Urinary bladder (tissue), 4 donors: ENCODE measurements around the gene PTPN14. TPM values are rescaled to one million over a fixed set of nuclear protein-coding genes. Genes with fewer than 3 reads are reported as not detected.

Experiments
- DNase-seq: peaks from one replicate; pipeline ENCODE4 v3.0.0-alpha.2; 2015; ENCODE audit errors: extremely low spot score
- H3K27ac ChIP-seq: one replicate; pipeline ENCODE4 v1.5.1; 2013; ENCODE audit warnings: low read depth, mild to moderate bottlenecking, moderate library complexity
- H3K36me3 ChIP-seq: one replicate; pipeline ENCODE4 v1.6.1; 2013; ENCODE audit warnings: mild to moderate bottlenecking, moderate library complexity; ENCODE audit not compliant: insufficient read depth
- H3K4me1 ChIP-seq: one replicate; pipeline ENCODE4 v1.6.1; 2013; ENCODE audit warnings: mild to moderate bottlenecking, moderate library complexity; ENCODE audit not compliant: insufficient read depth
- H3K4me3 ChIP-seq: one replicate; pipeline ENCODE4 v1.5.1; 2013; ENCODE audit warnings: low read depth, low read length
- WGBS: extraction: QIAGEN DNeasy Blood & Tissue Kit; methylation state at CpG from one replicate; pipeline ENCODE4 v1.1.7; 2013; 5-methylcytosine and 5-hydroxymethylcytosine counted together
- polyA plus RNA-seq: library from polyadenylated mRNA; stranded (reverse); fragments of 200-250 nt; gene quantifications from one replicate; pipeline ENCODE4 v1.2.3, GENCODE V29; 2013
- total RNA-seq: library from RNA; depleted of rRNA; stranded (reverse); fragments of >200 nt; gene quantifications from one replicate; pipeline ENCODE4 v1.2.3, GENCODE V29; 2014
- donor health status: healthy with polysubstance abuse.
- donor health status: healthy.

PTPN14 gene
- total and polyA plus RNA-seq, 2 donors: 9.0 to 39.2 TPM

DNA sequence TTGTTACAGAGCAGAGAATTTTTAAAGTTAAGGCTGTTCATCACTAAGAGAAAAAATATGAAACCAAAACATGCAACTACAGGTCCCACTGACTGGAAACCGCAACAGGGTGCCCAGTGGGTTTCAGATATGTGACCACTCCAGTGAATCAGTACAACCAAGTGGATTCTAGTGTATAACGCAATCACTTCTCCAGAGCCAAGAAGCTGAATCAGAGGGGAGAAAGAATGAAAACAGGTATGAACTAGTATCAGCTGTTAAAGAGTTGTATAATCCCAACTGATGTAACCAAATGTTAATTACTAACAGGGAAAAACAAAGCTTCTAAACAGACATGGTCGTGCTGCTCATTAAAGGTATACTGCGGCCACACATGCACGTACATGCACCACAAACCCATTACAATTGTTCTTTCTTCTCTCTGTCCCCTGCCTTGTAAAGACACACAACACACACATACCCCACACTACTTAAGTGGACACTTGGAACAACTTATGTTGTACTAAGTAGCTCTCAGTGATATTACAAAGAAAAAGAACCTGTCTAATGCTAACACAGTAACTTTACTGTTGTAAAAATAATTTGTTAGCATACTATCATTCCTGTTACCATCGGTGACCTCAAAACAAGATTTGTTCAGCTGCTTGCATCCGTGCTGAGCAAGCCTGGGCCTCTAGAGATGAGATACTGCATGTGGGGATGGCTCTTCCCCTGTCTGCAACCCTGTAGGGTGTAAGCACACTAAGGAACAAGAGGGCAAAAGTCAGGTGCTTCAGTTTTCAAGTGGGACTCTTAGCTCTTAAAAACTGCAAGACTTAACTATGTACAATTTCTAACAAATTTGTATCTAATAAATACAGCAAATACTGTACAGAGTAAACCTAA is 74.2 kb downstream of the PTPN14 start:
- no peak for DNase-seq
- 70% methylated on average over 7 of the region's 7 CpGs for WGBS
- Histone ChIP-seq H3K27ac (peak overlapping the region; percentile 45), H3K4me1 (no peaks in the 10 kb centered on the region), H3K4me3 (no peak overlapping the region), H3K36me3 (no peaks in the 10 kb centered on the region)

GRCh38 chr1:214476229-214476985 is 75.0 kb downstream of the PTPN14 start:
- H3K27ac ChIP-seq: no peak overlapping the region

GRCh38 chr1:214475746-214476145 is 75.7 kb downstream of the PTPN14 start:
- Histone ChIP-seq H3K4me1 (no peaks in the 10 kb centered on the region), H3K4me3 (no peak overlapping the region), H3K36me3 (no peaks in the 10 kb centered on the region), H3K27ac (no peak overlapping the region)
- no peak for DNase-seq
- WGBS: 95% methylated on average over 3 of the region's 3 CpGs

More at GRCh38 chr1:214476229-214476985, 75.0 kb downstream of the PTPN14 start:
- WGBS: 86% methylated on average over 10 of the region's 10 CpGs
- no peak for DNase-seq
- no peaks in the 10 kb centered on the region for H3K4me1 ChIP-seq
- H3K4me3 ChIP-seq: no peak overlapping the region
- no peaks in the 10 kb centered on the region for H3K36me3 ChIP-seq

GRCh38 chr1:214475331-214475730 is 76.1 kb downstream of the PTPN14 start:
- no peak for DNase-seq
- Histone ChIP-seq H3K36me3 (no peaks in the 10 kb centered on the region), H3K4me3 (no peak overlapping the region), H3K4me1 (no peaks in the 10 kb centered on the region), H3K27ac (no peak overlapping the region)
- WGBS: 99% methylated on average over 2 of the region's 2 CpGs

GRCh38 chr1:214474467-214474866 is 76.9 kb downstream of the PTPN14 start:
- WGBS: 93% methylated on average over 3 of the region's 3 CpGs
- Histone ChIP-seq H3K4me1 (no peaks in the 10 kb centered on the region), H3K27ac (no peak overlapping the region)

DNA sequence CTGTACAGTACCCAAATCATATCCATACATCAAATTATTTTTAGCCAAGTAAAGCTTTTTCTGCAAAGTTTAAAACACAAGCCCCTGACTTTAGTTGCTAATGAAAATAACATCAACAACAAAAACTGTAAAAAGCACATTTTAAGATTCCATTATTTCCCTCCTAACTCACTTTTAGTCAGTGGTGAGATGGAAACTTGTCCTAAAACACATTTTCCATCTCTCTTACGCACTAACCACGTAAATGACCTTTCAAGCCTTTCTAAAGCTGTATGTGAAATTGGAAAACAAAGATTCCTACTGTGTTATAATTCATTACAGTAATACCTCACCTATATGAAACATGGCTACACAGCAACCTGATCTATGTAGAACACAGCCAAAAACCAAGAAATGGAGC is 77.5 kb downstream of the PTPN14 start:
- no peaks in the 10 kb centered on the region for H3K4me1 ChIP-seq

More at GRCh38 chr1:214474467-214474866, 76.9 kb downstream of the PTPN14 start:
- DNase-seq: no peak
- no peak overlapping the region for H3K4me3 ChIP-seq
- no peaks in the 10 kb centered on the region for H3K36me3 ChIP-seq

DNA sequence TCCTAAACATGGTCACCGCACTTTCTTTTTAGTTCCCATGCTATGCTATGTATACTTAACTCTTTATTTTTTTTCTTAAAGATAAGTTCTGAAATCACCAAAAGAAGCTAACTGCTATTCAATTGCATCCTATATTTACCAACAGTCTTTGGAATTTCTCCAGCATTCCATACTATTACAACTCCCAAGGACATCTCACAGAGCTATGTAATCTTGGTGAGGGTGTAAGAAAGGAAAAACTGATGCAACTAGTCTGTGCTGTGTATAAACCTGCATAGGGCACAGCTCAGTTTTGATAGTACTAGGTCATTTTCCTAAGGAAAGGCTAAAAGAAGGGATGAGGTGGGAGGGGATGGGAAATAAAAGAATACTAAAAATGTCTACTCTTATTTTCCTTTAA is 78.0 kb downstream of the PTPN14 start:
- 88% methylated on average over 1 of the region's 1 CpG for WGBS
- H3K4me3 ChIP-seq: no peak overlapping the region
- no peaks in the 10 kb centered on the region for H3K4me1 ChIP-seq
- no peak for DNase-seq
- H3K36me3 ChIP-seq: no peaks in the 10 kb centered on the region
- H3K27ac ChIP-seq: no peak overlapping the region

More for the DNA sequence above, 77.5 kb downstream of the PTPN14 start:
- Histone ChIP-seq H3K4me3 (no peak overlapping the region), H3K36me3 (no peaks in the 10 kb centered on the region), H3K27ac (no peak overlapping the region)
- 92% methylated on average over 2 of the region's 2 CpGs for WGBS
- no peak for DNase-seq

DNA sequence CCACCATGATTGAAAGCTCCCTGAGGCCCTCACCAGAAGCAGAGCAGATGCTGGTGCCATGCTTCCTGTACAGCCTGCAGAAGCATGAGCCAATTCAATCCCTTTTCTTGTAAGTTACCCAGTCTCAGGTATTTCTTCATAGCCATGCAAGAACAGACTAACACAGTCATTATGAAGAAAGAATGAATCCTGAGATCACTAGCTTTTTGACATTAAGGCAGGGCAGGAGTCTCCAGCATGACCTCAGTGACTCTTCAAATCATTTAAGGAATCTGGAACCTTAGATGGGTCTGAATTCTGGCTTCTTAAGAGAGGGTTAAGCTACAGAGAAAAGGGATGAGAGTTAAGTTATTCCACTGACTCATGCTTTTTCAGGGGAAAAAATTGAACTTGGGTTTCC is 79.0 kb downstream of the PTPN14 start:
- H3K27ac ChIP-seq: no peak overlapping the region
- H3K4me3 ChIP-seq: no peak overlapping the region
- no peaks in the 10 kb centered on the region for H3K4me1 ChIP-seq
- H3K36me3 ChIP-seq: no peaks in the 10 kb centered on the region
- no peak for DNase-seq

GRCh38 chr1:214471458-214471857 is 79.9 kb downstream of the PTPN14 start:
- DNase-seq: no peak
- Histone ChIP-seq H3K4me3 (no peak overlapping the region), H3K27ac (no peak overlapping the region), H3K4me1 (no peaks in the 10 kb centered on the region), H3K36me3 (no peaks in the 10 kb centered on the region)
- 95% methylated on average over 2 of the region's 2 CpGs for WGBS

DNA sequence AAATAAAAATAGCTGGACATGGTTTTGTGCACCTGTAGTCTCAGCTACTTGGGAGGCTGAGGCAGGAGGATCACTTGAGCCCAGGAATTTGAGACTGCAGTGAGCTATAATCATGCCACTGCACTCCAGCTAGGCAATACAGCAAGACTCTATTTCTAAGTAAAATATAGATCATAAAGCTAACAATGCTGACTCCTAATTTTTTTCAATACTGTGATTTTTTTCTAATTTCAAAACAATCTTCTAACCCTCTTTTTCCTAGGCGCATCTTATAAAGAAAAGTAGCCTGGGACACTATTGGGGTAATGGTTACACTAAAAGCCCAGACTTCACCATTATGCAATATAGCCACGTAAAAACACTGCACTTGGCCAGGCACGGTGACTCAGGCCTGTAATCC is 81.3 kb downstream of the PTPN14 start:
- no peak overlapping the region for H3K27ac ChIP-seq
- no peaks in the 10 kb centered on the region for H3K36me3 ChIP-seq
- DNase-seq: no peak
- 96% methylated on average over 3 of the region's 3 CpGs for WGBS
- no peaks in the 10 kb centered on the region for H3K4me1 ChIP-seq
- no peak overlapping the region for H3K4me3 ChIP-seq

DNA sequence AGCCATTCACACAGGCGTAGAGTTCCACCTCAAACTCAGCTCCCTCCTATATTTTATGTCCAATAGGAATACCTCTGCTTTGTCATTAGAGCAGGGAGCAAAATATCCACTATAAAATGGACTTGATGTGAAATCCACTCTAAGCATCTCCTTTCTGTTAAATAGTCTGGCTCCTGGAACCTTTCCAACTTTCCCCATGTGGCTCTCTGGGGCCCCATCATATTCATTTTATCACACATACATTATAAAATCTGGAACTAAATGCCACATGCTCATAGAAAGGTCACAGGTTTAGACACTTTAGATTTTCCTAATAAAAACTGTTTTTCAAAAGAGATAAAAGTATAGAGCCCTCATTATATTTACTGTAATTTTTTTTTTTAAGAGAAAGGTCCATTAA is 82.1 kb downstream of the PTPN14 start:
- Histone ChIP-seq H3K4me3 (no peak overlapping the region), H3K27ac (no peak overlapping the region), H3K36me3 (no peaks in the 10 kb centered on the region), H3K4me1 (no peaks in the 10 kb centered on the region)
- WGBS: 98% methylated on average over 1 of the region's 1 CpG
- no peak for DNase-seq

GRCh38 chr1:214467078-214467585 is 84.3 kb downstream of the PTPN14 start:
- Histone ChIP-seq H3K36me3 (no peaks in the 10 kb centered on the region), H3K4me1 (no peaks in the 10 kb centered on the region), H3K27ac (no peak overlapping the region), H3K4me3 (no peak overlapping the region)
- no peak for DNase-seq
- 81% methylated on average over 1 of the region's 1 CpG for WGBS

DNA sequence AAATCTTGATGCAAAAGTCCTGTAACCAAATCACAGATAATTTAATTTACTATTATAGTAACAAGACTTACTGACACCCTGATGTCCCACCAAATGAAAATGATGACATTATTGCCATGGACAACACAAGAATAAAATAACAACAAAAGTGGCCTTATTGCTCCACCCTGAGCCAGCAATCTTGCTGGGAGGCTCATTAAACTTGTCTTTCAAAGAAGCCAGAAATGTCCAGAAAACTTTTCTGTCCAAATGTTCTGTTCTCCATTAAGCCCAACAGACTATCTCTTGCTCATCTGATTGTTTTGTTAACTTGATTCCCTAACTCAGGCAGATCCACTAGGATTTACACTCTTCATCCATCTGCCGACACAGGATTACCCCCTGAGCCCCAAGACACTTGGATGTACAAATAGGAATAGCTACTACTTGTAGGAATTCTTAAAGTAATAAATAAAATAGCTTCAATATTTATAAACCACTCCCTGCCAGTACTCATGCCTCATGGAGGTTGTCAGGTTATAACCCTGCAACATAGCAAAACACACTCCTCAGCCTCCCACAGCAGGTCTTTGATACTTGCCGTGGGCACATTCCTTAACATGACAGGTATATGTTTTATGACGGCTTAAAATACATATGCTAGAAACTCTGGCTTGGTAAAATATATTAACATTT is 84.9 kb downstream of the PTPN14 start:
- Histone ChIP-seq H3K4me3 (no peak overlapping the region), H3K27ac (peak overlapping the region; percentile 67), H3K4me1 (no peaks in the 10 kb centered on the region), H3K36me3 (no peaks in the 10 kb centered on the region)
- no peak for DNase-seq
- 26% methylated on average over 3 of the region's 3 CpGs for WGBS
